ENCODE data around the gene WHRN. TPM values are rescaled to one million over a fixed set of nuclear protein-coding genes. Genes with fewer than 3 reads are reported as not detected.

WHRN gene
- polyA plus RNA-seq, 1 donor (not counting 4 experiments of a cell fraction or from before 2014, with no cell fraction given): 1.2 TPM

DNA sequence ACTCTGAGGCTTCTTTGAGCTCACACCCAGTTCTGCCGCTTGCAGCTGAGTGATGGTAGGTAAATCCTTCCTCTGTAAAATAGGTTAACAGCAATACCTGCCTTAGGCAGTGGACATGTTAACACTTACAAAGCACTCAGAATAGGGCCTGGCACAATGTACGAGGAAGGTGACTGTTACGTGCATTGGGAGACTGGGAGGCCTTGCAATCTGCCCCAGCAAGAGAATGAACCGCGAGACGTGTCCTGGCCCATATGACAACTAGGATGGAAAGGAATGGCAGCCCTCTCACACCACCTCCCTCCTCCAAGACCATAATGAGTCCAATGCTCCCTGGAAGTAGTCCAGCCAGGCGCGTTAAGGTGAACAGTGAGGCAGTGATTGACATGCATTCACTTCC is 94.4 kb downstream of the WHRN start:
- Histone ChIP-seq H3K27ac (ENCODE audit: control insufficient read depth, insufficient read depth, low read length) (peak overlapping the region; percentile 33), H3K27me3 (ENCODE audit: control insufficient read depth, extremely low read depth, insufficient read depth, low read length) (no peaks in the 10 kb centered on the region), H4K20me1 (ENCODE audit: control insufficient read depth, extremely low read depth, insufficient read depth, low read length) (no peaks in the 10 kb centered on the region), H3K4me2 (ENCODE audit: control insufficient read depth, extremely low read depth, insufficient read depth, low read depth, low read length) (peak overlapping the region; percentile 56), H3K36me3 (ENCODE audit: control insufficient read depth in 2 of 2, extremely low read depth in 1 of 2, insufficient read depth in 2 of 2, low read length in 2 of 2) (no peaks in the 10 kb centered on the region), H3K4me3 (ENCODE audit: control insufficient read depth in 2 of 3, extremely low read depth in 1 of 3, insufficient read depth in 2 of 3, low read depth in 1 of 3, low read length in 3 of 3) (no peak overlapping the region), H3K9me3 (ENCODE audit: control insufficient read depth, low read depth, low read length) (no peaks in the 10 kb centered on the region), H3K9me1 (ENCODE audit: control insufficient read depth, extremely low read depth, insufficient read depth, low read length) (no peaks in the 10 kb centered on the region), H3K9ac (ENCODE audit: control insufficient read depth, extremely low read depth, insufficient read depth, low read length) (peak overlapping the region; percentile 5), H3K79me2 (ENCODE audit: control insufficient read depth, insufficient read depth, low read length) (no peaks in the 10 kb centered on the region), H3K4me1 (ENCODE audit: control insufficient read depth, extremely low read depth, insufficient read depth, low read length) (peaks cover 22% of the 10 kb centered on the region), H2AFZ (ENCODE audit: control insufficient read depth, low read length) (no peak overlapping the region)
- no peak for TF ChIP-seq EZH2 (IDR thresholded peaks at IDR 0.05; ENCODE audit: low read length)
- TF ChIP-seq, protein P1, sequence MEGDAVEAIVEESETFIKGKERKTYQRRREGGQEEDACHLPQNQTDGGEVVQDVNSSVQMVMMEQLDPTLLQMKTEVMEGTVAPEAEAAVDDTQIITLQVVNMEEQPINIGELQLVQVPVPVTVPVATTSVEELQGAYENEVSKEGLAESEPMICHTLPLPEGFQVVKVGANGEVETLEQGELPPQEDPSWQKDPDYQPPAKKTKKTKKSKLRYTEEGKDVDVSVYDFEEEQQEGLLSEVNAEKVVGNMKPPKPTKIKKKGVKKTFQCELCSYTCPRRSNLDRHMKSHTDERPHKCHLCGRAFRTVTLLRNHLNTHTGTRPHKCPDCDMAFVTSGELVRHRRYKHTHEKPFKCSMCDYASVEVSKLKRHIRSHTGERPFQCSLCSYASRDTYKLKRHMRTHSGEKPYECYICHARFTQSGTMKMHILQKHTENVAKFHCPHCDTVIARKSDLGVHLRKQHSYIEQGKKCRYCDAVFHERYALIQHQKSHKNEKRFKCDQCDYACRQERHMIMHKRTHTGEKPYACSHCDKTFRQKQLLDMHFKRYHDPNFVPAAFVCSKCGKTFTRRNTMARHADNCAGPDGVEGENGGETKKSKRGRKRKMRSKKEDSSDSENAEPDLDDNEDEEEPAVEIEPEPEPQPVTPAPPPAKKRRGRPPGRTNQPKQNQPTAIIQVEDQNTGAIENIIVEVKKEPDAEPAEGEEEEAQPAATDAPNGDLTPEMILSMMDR (optimal IDR thresholded peaks at IDR 0.05 in 1 of 3, IDR thresholded peaks at IDR 0.05 in 1 of 3, conservative IDR thresholded peaks at IDR 0.05 in 1 of 3; ENCODE audit: extremely low read depth in 1 of 3, insufficient read depth in 2 of 3, low read length in 3 of 3): no peak
- FAIRE-seq (peak; percentile 99), DNase-seq (ENCODE audit: low read depth, low spot score) (peak; percentile 97)
- dilution Hi-C loops (cut with MboI; ENCODE audit: extremely low pct_ligation_motif_present, low sequenced_read_pairs): no loop called here

DNA sequence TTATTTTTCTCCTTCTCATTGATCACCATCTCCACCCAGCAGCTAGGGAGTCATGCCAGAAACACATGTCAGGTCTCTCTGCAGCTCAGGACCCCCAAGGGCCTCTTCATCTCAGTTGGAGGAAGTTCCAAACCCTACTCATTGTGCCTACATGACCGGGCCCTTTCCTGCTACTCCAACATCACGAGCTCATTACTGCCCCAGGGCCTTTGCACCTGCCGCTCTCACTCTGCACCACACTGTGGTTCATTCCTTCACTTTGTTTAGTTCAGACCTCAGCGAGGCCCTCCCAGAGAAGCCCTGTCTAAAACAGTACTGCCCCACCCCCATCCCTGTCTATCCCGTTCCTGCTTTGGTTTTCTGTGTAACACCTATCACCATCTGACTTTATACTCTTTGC is 95.4 kb downstream of the WHRN start:
- dilution Hi-C loops (cut with MboI; ENCODE audit: extremely low pct_ligation_motif_present, low sequenced_read_pairs): no loop called here
- DNase-seq (ENCODE audit: low read depth, low spot score) (no peak), FAIRE-seq (no peak)
- H3K79me2 ChIP-seq (ENCODE audit: control insufficient read depth, insufficient read depth, low read length): no peaks in the 10 kb centered on the region
- no peaks in the 10 kb centered on the region for H4K20me1 ChIP-seq (ENCODE audit: control insufficient read depth, extremely low read depth, insufficient read depth, low read length)
- no peak overlapping the region for H3K27ac ChIP-seq (ENCODE audit: control insufficient read depth, insufficient read depth, low read length)
- H3K36me3 ChIP-seq (ENCODE audit: control insufficient read depth in 2 of 2, extremely low read depth in 1 of 2, insufficient read depth in 2 of 2, low read length in 2 of 2): no peaks in the 10 kb centered on the region
- peaks cover 29% of the 10 kb centered on the region for H3K4me1 ChIP-seq (ENCODE audit: control insufficient read depth, extremely low read depth, insufficient read depth, low read length)
- H3K4me3 ChIP-seq (ENCODE audit: control insufficient read depth in 2 of 3, extremely low read depth in 1 of 3, insufficient read depth in 2 of 3, low read depth in 1 of 3, low read length in 3 of 3): no peak overlapping the region
- H2AFZ ChIP-seq (ENCODE audit: control insufficient read depth, low read length): no peak overlapping the region
- no peak overlapping the region for H3K4me2 ChIP-seq (ENCODE audit: control insufficient read depth, extremely low read depth, insufficient read depth, low read depth, low read length)
- TF ChIP-seq, protein P1 (optimal IDR thresholded peaks at IDR 0.05 in 1 of 3, IDR thresholded peaks at IDR 0.05 in 1 of 3, conservative IDR thresholded peaks at IDR 0.05 in 1 of 3; ENCODE audit: extremely low read depth in 1 of 3, insufficient read depth in 2 of 3, low read length in 3 of 3): no peak
- no peak for TF ChIP-seq EZH2 (IDR thresholded peaks at IDR 0.05; ENCODE audit: low read length)
- H3K9me3 ChIP-seq (ENCODE audit: control insufficient read depth, low read depth, low read length): no peaks in the 10 kb centered on the region
- H3K9ac ChIP-seq (ENCODE audit: control insufficient read depth, extremely low read depth, insufficient read depth, low read length): no peak overlapping the region
- H3K27me3 ChIP-seq (ENCODE audit: control insufficient read depth, extremely low read depth, insufficient read depth, low read length): no peaks in the 10 kb centered on the region
- no peaks in the 10 kb centered on the region for H3K9me1 ChIP-seq (ENCODE audit: control insufficient read depth, extremely low read depth, insufficient read depth, low read length)

All from keratinocyte (primary cell).